HG03571 (cell line): ENCODE data around the gene UCK2.
"Not testable (repeated sequence)": the region's sequence is repeated elsewhere in the genome, so short reads cannot be mapped to it uniquely, and the experiment has no call there.

Source experiments
- ATAC-seq: cut with Tn5 transposase; IDR thresholded peaks from one replicate; pipeline ENCODE4 v1.9.1; 2021; ENCODE audit not compliant: unreplicated experiment

UCK2 gene

DNA sequence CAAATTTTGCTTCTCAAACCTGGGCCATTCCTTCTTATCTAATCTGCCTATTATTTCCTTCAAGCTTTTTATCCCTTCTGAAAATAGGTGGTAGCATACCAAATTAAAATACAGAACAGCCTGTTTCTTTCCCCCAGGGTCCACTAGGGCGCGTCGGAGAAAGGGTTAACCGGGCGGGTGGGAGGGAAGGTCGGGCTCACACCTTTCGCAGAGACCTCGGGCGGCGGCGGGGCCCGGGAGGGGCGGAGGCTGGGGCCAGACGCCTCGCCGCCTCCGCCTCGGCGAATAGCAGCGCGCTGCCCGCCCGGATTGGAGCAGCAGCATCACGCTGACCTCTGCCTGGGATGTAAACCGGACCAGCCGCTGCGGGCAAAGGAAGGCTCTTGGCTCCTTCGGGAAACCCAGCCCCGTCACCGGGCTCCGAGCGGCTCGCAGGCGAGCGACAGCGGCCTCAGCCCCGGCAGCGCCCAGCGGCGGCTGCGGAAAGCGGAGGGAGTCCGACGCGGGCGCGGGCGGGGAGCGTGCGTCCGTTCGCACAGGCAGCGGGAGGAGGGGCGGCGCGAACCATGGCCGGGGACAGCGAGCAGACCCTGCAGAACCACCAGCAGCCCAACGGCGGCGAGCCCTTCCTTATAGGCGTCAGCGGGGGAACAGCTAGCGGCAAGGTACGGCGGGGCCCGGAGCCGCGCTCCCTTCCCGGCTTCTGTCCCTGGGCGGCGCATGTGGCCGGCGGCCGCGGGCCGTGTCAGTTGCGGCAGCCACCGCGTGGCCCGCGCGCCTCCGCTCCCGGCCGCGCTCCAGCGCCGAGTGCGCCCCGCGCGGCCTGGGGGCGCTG is at the start of gene UCK2:
Gene UCK2, plus strand, starts transcription at position 347 of the 835 bp plus-strand sequence. Its CDS starts 220 bp downstream, at position 567.
- peak; percentile 72 for ATAC-seq

DNA sequence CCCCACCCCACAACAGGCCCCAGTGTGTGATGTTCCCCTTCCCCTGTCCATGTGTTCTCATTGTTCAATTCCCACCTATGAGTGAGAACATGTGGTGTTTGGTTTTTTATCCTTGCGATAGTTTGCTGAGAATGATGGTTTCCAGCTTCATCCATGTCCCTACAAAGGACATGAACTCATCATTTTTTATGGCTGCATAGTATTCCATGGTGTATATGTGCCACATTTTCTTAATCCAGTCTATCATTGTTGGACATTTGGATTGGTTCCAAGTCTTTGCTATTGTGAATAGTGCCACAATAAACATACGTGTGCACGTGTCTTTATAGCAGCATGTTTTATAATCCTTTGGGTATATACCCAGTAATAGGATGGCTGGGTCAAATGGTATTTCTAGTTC is 49.2 kb upstream of the UCK2 start:
- not testable (repeated sequence) for ATAC-seq

DNA sequence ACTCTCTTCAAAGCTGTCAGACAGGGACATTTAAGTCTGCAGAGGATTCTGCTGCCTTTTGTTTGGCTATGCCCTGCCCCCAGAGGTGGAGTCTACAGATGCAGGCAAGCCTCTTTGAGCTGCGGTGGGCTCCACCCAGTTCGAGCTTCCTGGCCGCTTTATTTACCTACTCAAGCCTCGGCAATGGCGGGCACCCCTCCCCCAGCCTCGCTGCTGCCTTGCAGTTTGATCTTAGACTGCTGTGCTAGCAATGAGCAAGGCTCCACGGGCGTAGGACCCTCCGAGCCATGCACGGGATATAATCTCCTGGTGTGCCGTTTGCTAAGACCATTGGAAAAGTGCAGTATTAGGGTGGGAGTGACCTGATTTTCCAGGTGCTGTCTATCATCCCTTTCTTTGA is 43.9 kb upstream of the UCK2 start:
- not testable (repeated sequence) for ATAC-seq

DNA sequence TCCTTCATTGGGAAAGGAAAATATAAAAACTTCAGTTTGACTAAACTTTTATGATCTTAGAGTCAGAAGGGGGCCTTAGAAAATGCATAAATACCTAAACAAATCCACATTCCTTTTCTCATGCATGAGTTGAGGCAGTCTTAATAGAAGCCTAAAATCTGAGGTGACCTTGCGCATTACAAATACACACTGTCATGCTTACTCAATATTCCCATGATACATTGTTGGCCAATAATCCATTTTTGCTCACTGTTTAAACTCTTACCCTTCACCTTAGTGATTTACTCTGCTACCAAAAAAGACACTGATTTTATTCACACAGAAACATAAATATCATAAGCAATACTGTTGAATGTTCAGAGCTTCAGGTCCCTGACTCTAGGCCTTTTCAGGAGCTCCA is 39.7 kb upstream of the UCK2 start:
- ATAC-seq = no peak

DNA sequence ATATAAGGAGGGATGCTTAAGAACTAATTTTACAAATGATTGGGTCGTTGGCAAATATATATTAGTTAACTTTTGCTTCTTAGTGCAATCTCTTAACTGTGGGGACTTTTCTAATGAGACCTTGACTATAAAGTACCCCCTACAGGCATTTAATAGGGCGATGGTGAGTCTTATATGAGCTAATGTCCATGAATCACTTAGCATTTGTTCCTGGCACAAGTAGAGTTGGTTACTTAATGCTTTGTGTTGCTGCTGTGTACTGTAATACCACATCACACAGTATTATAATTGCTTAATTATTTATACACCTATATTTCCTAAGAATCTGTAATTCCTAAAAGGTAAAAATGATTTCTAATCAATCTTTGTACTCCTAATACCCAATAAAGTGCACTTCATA is 33.5 kb upstream of the UCK2 start:
- ATAC-seq = no peak

DNA sequence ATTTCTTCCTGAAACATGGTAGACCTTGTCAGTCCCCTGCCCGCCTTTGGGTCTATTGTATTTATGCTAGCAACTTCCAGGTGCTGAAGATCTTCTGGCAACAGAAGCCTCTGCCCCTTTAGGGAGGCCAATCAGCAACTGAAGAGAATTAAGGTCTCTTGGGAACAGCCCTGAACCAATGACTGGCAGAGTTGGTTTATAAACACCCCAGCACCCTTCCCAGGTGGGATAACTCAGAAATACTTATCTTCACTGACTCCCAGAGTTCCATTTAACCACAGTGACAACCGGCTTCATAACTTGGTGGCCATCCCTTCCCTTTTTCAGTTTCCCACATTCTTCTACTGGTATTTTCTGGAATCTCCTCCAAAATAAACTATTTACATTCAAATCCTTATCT is 31.5 kb upstream of the UCK2 start:
- no peak for ATAC-seq

DNA sequence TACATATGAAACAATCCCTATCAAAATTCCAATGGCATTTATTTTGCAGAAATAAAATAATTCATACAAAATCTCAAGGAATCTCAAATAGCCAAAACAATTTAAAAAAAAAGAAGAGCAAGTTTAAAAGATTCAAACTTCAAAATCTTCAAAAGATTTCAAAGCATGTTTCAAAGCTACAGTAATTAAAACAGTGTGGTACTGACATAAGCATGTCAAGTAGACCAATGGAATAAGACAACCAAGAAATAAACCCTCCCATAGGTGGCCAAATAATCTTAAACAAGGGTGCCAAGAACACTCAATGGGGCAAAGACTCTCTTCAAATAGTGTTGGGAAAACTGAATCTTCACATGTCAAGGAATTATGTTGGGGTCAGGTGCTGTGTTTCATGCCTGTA is 28.0 kb upstream of the UCK2 start:
- no peak for ATAC-seq

DNA sequence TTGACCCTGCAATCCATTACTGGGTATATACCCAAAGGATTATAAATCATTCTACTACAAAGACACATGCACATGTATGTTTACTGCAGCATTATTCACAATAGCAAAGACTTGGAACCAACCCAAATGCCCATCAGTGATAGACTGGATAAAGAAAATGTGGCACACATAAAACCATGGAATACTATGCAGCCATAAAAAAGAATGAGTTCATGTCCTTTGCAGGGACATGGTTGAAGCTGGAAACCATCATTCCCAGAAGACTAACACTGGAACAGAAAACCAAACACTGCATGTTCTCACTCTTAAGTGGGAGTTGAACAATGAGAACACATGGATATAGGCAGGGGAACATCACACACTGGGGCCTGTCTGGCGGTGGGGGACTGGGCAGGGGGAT is 22.9 kb upstream of the UCK2 start:
- ATAC-seq = not testable (repeated sequence)

DNA sequence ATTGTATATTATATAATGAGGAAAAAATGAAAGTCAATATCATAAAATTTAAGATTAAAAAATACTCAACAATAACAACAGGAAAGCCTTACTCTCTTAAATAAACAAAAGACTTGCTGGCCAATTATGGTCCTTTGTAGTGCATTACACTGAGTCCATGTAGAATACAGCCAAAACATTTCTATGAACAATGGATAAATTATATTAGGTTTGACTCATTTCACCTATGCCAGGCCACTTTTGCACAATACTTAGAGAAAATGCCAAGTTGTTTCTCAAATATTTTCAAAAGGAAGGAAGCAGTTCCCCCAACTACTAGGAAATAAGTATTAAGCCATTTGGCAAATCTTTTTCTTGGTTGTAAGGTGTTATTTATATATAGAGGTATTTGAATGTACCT is 19.8 kb upstream of the UCK2 start:
- no peak for ATAC-seq

DNA sequence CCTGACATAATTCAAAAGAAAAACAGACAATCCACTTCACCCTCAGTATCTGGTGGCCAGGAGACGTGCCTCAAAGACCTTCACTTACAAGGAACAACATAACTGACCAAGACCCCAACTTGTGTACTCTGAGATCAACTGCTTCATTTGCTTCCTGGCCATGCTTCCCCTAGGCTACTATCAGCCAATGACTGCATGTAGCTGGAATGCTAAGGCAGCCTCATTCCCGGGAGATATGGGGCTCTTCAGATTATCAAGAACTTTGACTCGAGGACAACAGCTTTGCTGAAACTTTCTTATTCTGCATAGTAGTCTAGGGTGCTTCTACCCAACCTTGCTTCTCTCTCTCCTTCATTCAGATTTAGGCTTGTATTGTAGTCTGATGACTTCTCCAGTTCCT is 11.7 kb upstream of the UCK2 start:
- no peak for ATAC-seq

DNA sequence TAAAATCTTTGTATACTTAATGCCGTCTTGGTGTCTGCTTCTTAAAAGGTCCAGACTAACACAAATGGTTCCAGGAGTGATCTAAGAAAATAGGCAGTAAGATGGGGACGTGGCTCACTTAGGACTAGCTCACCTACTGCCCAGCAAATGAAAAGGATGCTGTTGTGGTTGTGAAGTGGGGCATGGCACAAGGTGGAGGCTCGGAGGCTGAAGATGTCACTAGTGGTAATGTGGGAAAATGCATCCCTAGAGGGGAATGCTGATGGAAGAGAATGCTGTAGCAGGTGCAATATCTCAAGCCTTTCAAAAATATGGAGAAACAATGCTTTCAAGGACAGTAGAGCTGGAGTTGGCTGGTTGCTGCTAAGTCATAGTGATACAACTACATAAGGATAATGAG is 11.3 kb upstream of the UCK2 start:
- ATAC-seq = no peak

DNA sequence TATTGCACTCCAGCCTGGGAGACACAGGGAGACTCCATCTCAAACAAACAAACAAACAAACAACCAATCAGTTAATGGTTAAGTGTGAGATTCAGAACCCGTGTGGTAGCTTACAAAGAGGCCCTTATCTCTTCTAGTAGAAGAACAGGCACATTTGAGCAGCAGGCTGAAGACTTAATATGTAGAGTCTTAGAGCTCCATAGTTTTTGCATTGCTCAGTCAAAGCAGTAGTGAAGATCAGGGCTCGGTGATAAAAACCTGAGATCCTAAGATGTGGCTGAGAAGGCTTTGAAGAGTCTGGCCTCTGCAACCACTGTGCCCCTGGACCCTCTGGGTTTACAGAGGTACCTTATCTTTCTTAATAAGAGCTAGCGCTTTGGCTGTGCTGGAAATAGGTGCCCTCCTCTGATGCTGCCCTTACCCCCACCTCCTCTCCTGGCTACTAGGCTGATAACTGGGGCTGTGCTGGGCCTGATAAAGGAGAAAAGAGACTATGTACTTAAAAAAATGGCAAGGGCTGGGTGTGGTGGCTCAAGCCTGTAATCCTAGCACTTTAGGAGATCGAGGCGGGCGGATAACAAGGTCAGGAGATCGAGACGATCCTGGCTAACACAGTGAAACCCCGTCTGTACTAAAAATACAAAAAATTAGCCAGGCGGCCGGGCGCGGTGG is 10.5 kb upstream of the UCK2 start:
- ATAC-seq = no peak

DNA sequence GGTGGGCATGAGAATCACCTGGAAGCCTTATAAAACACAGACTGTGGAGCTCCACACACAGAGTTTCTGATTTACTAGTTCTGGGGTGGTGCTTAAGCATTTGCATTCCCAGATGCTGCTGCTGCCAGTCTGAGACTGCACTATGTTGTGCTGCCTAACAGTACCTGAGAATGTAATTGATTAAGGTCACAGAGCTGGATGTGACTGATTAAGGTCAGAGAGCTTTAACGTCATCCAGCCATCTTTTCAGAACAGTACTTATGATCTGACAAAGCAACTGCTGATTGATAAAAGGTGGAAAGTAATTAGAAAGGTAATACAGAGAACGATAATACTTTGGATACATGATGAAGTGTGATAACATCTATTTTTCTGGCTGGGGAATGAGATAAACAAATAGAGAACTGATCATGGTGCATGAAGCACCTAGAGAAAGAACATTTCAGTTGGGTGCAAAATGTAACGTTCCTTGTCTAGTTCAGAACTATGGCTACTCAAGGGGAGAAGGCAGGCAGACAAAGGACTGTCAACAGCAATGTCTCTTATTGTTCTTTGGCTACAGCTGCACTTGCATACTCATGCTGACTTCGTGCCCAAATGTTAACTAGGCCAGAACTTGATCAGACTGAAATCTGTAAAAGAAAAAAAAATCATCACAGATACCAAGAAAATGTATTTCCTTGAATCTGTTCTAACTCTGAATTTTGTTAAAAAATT is 3.7 kb upstream of the UCK2 start:
- no peak for ATAC-seq

DNA sequence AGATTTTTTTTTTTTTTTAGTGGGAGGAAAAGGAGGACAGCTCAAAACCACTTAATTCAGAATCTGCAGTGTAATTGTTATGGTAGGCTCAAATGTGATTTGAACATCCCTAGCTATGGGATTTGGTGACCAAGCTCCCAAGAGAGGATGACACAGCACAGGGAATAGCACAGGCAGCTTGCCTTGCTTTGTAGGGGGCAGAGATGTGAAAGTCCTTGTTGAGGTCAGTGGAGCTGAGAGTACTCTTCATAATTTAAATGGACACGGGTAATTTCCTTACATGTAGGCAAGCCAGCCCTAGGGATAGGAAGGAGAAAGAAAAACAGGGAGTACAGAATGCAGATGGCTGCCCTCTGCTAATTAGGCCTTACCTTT is 3.2 kb upstream of the UCK2 start:
- ATAC-seq = no peak

DNA sequence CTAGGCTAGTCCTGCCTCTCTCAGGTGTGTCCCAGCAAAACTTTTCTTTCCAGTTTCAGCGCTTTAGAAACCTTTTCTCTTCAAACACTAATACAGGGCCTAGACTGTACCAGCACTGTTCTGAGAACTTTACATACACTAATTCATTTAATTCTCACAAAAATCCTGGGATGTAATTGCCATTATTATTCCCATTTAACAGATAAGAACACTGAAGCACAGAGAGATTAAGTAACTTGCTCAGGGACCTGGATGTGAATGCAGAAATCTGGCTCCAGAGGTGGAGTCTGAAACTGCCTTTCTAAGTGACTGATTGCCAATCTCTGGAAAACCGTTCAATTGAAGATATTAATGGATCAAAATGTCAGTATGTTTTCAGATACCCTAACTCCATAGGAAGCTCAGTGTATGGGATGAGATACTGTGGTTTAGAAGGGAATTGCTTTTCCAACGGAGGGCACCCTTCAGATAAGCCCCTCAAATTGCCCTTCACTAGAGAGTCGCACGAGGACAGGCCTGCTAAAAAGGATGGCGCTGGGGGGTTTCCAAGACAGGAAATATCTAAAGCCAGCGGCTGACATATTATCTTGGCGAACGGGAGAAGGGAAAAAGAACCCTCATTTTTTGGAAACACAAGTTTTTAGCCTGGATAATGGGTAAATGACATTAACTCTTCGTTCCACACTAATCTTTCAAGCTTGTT is 698 bp upstream of the UCK2 start:
- ATAC-seq = no peak

DNA sequence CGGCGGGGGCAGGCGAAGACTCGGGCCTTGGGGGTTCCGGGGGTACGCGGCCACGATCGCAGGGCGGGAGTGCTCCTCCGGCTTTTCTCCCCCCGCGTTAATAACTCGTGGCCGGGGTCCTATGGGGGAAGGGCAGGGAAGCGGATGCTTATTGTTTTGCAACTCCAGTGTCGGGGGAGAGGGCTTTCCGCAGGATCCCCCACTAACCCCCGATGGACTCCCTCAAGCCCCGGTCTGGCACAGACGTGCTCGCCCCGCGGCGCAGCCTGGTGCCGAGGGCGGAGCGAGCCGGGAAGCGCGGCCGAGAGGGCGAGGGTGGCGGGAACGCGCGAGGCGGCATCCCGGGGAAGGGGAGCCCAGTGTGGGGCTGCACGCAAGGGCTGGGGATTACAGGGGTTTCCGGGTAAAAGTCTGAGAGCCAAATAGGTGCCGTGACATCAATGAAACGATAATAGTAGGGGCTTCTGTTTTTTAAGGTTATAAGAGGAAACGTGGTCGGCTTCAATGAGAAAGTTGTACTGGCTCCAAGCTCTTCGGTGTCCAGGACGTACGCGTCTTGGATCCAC is 772 bp downstream of the UCK2 start:
- peak; percentile 27 for ATAC-seq

DNA sequence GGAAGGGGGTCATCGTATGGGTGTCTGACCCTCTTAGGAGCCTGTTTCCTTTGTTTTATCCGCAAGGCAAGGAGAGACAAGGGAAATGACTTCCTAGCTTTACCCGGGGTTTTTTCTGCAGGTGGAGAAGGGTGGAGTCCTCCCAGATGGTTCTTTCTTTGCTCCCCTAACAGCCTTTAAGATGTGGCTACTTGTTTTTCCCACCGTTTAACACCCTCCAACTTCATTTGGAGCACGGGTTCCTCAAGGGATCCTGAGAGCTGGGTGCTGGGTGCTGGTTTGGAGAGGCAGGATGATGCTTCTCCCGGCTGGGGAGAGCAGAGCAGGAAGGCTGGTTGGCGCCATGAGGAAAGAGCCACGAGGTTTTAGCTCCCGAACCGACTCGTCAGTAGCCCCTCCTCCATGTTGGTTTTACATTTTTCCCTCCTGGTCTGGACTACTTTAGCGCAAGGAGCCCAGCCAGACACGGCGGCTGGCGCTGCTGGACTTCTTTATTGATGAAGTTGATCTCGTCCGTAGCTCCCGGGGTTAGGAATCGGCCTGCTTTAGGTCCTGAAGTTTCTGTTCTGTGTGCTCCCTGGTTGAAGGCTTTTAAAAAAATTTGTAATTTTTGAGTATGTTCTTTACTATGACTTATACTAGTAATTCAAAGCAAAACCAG is 1.4 kb downstream of the UCK2 start:
- ATAC-seq = no peak

DNA sequence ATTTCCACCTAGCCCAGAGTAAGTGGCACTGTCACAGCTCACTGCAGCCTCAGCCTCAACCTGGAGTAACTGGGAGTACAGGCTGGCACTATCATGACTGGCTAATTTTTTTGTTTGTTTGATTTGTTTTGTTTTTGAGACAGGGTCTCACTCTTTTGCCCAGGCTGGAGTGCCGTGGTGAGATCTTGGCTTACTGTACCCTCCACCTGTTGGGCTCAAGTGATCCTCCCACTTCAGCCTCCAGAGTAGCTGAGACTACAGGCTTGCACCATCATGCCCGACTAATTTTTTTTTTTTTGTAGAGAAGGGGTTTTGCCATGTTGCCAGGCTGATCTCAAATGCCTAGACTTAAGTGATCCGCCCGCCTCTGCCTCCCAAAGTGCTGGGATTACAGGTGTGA is 2.5 kb downstream of the UCK2 start:
- ATAC-seq = no peak

DNA sequence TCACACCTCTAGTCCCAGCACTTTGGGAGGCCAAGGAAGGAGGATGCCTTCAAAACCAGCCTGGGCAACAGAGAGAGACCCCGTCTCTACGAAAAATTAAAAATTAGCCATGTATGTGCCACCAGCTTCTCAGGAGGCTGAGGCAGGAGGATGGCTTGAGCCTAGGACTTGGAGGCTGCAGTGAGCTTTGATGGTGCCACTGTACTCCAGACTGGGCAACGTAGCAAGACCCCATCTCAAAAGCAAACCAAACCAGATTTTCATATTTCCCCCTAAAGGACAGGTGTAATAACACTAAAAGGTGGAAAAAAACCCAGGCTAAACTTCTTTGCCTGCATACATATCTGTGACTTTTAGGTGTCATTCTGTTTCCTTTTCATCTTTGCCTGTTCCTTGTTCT is 3.7 kb downstream of the UCK2 start:
- ATAC-seq = no peak

DNA sequence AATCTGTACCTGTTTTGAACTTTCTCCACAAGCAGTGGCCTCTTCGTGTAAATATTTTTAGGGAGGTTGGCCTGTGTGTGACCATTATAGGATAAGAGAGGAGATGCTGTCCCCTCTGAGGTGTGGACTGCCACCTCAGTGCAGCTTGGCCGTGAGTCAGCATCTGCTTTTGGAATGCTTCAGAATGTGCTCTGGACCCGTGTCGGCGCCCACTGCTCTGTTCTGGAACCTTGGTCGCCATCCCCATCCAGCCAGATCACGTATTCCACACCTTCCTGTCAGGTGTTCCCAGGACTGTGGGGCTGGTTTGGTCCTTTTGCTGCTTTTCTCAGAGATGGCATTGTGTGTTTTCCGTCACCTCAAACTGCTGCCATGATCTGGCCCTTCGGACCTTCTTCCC is 5.5 kb downstream of the UCK2 start:
- ATAC-seq = no peak

DNA sequence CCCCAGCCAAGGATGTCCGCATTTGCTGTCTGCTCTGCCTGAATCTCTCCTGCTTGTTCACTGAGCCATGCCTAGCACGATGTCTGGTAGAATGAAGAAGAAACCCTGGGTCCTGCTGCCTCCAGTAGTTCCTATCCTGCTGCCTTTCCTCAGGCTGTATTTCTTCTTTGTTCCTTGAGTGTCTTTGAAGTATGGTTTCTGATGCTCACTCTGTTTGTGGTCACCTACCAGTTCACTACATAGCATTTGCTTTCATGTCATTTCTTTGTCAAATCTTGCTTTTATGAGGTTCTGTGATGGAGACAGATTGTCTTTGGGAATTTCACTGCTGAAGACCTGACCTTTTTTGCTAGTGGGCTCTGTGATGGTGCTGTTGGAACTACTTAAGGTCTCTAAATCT is 5.9 kb downstream of the UCK2 start:
- ATAC-seq = no peak
